HTERT RPE-1 (cell line): Measurements from ENCODE around the gene AKAP12.
"Not testable (repeated sequence)": the region's sequence is repeated elsewhere in the genome, so short reads cannot be mapped to it uniquely, and the experiment has no call there.

Source experiments
- in situ Hi-C: fragments of 300-500 bp; cut with MboI; formaldehyde crosslinking; loops from 4 replicates; pipeline ENCODE4 v1.14.3; 2020; ENCODE audit warnings: low sequenced_read_pairs

The AKAP12 gene

GRCh38 chr6:151339369-151339768, 99.6 kb downstream of the AKAP12 start:
- in situ Hi-C loops: no loop called here

DNA sequence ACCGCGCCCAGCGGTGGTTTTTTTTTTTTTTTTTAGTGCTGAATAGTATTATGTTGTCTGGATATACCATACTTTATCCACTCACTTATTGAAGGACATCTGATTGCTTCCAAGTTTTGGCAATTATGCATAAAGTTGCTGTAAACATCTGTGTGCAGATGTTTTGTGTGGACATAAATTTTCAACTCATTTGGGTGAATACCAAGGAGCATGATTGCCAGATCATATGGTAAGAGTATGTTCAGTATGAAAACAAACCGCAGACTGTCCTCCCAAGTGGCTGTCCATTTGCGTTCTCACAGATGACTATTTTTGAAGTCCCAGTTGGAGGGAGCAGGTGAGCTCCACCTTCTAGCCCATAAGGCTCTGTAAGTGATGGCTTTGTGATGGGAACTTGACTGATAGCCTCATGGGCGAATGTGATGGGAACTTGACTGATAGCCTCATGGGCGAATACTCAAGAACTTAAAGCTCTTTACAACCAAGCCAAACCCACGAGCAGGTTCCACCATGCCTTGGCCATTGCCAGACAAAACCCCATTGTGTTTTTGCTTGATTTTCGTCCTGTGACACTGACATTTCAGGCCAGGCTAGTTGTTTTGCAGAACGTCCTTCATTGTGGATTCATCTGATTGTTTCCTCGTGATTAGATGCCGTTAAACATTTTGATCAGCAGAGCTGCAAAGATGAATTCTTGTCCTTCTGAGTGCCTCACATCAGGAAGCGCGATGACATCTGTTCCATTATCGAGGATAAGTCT, 100.6 kb downstream of the AKAP12 start:
- in situ Hi-C loops: no loop called here

GRCh38 chr6:151341476-151342195, 101.9 kb downstream of the AKAP12 start:
- in situ Hi-C loops: no loop called here

DNA sequence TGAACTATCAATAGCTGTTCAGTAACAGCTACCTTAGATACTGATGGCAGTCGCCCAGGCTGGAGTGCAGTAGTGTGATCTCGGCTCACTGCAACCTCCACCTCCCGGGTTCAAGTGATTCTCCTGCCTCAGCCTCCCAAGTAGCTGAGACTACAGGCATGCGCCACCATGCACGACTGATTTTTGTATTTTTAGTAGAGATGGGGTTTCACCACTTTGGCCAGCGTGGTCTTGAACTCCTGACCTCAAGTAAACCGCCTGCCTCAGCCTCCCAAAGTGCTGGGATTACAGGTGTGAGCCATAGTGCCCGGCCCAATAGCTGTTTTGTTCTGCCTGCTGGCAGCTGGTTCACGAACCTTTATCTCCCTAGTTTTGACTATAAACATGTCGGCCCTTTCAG, 103.0 kb downstream of the AKAP12 start:
- in situ Hi-C loops: not testable (repeated sequence)

DNA sequence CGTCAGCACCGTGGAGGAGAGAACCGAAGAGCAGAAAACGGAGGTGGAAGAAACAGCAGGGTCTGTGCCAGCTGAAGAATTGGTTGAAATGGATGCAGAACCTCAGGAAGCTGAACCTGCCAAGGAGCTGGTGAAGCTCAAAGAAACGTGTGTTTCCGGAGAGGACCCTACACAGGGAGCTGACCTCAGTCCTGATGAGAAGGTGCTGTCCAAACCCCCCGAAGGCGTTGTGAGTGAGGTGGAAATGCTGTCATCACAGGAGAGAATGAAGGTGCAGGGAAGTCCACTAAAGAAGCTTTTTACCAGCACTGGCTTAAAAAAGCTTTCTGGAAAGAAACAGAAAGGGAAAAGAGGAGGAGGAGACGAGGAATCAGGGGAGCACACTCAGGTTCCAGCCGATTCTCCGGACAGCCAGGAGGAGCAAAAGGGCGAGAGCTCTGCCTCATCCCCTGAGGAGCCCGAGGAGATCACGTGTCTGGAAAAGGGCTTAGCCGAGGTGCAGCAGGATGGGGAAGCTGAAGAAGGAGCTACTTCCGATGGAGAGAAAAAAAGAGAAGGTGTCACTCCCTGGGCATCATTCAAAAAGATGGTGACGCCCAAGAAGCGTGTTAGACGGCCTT, 110.0 kb downstream of the AKAP12 start:
- in situ Hi-C loops: no loop called here

- in situ Hi-C loops: no loop called here
Observed at GRCh38 chr6:151350442-151351145, 110.8 kb downstream of the AKAP12 start.

GRCh38 chr6:151351146-151351700, 111.5 kb downstream of the AKAP12 start:
- in situ Hi-C loops: no loop called here

GRCh38 chr6:151351731-151352130, 112.0 kb downstream of the AKAP12 start:
- in situ Hi-C loops: no loop called here

DNA sequence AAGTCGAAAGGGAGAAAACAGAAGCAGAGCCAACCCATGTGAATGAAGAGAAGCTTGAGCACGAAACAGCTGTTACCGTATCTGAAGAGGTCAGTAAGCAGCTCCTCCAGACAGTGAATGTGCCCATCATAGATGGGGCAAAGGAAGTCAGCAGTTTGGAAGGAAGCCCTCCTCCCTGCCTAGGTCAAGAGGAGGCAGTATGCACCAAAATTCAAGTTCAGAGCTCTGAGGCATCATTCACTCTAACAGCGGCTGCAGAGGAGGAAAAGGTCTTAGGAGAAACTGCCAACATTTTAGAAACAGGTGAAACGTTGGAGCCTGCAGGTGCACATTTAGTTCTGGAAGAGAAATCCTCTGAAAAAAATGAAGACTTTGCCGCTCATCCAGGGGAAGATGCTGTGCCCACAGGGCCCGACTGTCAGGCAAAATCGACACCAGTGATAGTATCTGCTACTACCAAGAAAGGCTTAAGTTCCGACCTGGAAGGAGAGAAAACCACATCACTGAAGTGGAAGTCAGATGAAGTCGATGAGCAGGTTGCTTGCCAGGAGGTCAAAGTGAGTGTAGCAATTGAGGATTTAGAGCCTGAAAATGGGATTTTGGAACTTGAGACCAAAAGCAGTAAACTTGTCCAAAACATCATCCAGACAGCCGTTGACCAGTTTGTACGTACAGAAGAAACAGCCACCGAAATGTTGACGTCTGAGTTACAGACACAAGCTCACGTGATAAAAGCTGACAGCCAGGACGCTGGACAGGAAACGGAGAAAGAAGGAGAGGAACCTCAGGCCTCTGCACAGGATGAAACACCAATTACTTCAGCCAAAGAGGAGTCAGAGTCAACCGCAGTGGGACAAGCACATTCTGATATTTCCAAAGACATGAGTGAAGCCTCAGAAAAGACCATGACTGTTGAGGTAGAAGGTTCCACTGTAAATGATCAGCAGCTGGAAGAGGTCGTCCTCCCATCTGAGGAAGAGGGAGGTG, 112.9 kb downstream of the AKAP12 start:
- in situ Hi-C loops: no loop called here

DNA sequence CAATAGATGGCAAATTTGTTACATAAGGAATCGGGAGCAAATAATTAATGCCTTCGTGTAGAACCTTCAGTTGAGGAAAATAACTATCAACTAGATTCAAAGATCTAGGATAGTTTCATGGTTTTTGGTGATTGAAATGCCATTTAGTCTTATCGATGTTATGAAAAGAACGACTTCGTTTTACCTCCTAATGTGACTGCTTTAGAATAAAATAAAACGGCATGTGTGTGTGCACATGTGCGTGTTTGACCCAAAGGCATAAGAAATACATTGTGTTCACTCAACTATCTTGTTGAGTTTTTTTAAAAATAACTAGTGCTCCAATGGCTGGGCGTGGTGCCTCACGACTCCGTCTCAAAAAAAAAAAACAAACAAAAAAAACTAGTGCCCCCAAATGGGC, 114.0 kb downstream of the AKAP12 start:
- in situ Hi-C loops: no loop called here

- in situ Hi-C loops: not testable (repeated sequence)
Observed at GRCh38 chr6:151356983-151357382, 117.2 kb downstream of the AKAP12 start.

DNA sequence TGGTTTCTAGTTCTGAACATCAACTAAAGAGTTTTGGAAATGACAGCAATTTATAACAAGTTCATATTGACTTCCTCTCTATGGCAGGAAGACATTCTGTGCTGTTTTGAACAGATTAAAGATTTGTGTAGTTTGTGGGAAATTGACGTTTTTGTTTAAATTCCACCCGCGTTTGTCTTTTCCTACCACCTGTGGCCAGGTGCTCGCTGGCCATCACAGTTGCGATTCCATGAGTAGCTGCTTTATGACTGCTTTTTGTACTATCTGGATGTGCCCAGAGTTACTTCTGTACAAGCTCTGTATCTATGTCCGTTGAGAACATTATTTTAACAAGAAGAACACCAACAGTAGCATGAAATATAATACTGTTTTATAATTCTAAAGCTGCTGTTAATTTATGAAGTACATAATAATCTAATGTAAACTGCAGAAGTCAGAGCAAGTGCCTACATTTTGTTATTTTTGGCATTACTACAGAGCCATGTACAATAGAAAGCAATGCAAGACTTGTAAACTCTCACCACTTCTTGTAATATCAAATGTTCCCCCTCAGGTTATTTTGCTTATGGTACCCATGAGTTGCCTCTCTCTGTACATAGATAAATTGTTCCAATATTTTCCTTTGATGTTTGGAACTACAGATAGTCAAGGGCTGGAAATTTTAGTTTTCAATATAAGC, 118.1 kb downstream of the AKAP12 start:
- in situ Hi-C loops: no loop called here

DNA sequence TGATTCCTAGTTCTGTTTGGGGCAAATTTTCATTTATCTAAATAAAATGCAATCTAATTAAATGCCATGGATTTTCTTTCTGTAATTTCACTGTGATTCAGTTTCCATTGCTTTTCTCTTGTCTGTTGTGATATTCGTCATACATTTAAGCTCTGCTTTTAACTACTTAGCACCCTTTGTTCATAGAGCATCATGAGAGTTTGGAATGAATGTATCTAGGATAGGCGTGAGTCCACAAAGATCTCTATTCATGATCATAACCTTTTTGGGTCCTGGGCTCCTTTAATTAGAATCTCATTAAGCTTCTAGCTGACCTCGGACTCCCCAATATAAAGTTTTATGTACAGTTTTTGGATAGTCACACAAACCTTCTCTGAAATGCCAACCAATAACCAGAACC, 118.7 kb downstream of the AKAP12 start:
- in situ Hi-C loops: no loop called here

GRCh38 chr6:151359486-151359885, 119.7 kb downstream of the AKAP12 start:
- in situ Hi-C loops: no loop called here

DNA sequence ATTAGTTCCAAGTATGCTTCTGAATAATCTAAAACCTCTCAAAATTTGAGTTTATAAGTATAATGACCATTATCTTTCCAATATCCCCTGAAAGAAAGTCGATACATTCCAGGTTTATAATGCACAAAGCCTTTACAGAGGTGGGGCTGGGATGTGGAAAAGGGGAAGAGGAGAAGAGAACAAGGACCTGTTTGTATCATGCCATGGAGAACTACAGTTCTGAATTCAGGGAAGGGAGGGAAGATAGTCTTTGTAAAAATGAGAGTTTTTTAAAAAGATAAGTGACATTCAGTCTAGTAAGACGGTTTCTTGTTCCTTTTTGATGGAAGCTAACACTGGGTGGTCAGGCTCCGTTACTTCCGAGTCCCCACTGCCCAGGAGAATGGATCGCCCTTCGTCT, 125.5 kb downstream of the AKAP12 start:
- in situ Hi-C loops: no loop called here

- in situ Hi-C loops: no loop called here
Observed at GRCh38 chr6:151370509-151371078, 130.8 kb downstream of the AKAP12 start.

GRCh38 chr6:151372164-151372563, 132.4 kb downstream of the AKAP12 start:
- in situ Hi-C loops: no loop called here

- in situ Hi-C loops: no loop called here
Observed at GRCh38 chr6:151374036-151374683, 134.4 kb downstream of the AKAP12 start.
